A549 (cell line): ENCODE measurements around the gene PARD6G.
"Not testable (repeated sequence)": the region's sequence is repeated elsewhere in the genome, so short reads cannot be mapped to it uniquely, and the experiment has no call there.

ENCODE experiments used
- CTCF ChIP-seq: fragments of >200 bp; sonication (Bioruptor Twin); formaldehyde crosslinking; IDR thresholded peaks from 3 replicates; pipeline ENCODE4 v1.5.1; 2016
- JUNB ChIP-seq: fragments of >200 bp; sonication (Bioruptor Twin); formaldehyde crosslinking; IDR thresholded peaks from 2 replicates; pipeline ENCODE4 v1.6.1; 2016
- PBX3 ChIP-seq: IDR thresholded peaks from 2 replicates; pipeline ENCODE4 v1.6.1; 2012
- POLR2A ChIP-seq: IDR thresholded peaks from 2 replicates; pipeline ENCODE4 v1.6.1; 2012; ENCODE audit warnings: mild to moderate bottlenecking, low read length
- TF ChIP-seq, protein P1 (sequence below): IDR thresholded peaks from 2 replicates; pipeline ENCODE4 v1.6.1; 2012

DNA sequence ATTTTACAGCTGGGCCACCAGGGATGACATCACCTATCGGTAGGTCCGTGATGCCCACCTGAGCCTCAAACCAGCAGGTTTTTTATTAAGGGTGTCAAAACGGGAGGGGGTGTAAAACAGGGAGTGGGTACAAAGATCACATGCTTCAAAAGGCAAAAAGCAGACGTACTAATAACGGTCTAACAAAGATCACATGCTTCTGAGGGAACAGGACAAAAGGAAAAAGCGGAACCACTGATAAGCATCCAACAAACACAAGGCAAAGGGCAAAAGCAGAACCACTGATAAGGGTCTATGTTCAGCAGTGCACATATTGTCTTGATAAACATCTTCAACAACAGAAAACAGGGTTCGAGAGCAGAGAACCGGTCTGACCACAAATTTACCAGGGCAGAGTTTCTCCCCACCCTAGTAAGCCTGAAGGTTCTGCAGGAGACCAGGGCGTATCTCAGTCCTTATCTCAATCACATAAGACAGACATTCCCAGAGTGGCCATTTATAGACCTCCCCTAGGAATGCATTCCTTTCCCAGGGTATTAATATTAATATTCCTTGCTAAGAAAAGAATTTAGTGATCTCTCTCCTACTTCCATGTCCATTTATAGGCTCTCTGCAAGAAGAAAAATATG is 82.5 kb downstream of the PARD6G start:
- not testable (repeated sequence) for TF ChIP-seq JUNB, PBX3, CTCF, POLR2A
- TF ChIP-seq, protein P1, sequence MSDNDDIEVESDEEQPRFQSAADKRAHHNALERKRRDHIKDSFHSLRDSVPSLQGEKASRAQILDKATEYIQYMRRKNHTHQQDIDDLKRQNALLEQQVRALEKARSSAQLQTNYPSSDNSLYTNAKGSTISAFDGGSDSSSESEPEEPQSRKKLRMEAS, result not testable (repeated sequence)
